HFF-Myc (cell line): ENCODE results near the gene LGR6.

Source experiments
- DNase-seq: peaks from one replicate; pipeline ENCODE4 v3.0.0-alpha.2; 2011; ENCODE audit warnings: low read depth; ENCODE audit errors: extremely low read depth
- H3K4me3 ChIP-seq: replicated peaks from 2 replicates; pipeline ENCODE4 v1.5.1; 2011; ENCODE audit warnings: low read depth, mild to moderate bottlenecking, control low read depth, low read length
- CTCF ChIP-seq: IDR thresholded peaks from 2 replicates; pipeline ENCODE4 v1.5.1; 2012; ENCODE audit warnings: mild to moderate bottlenecking, low read depth, low read length, control low read depth; ENCODE audit errors: missing control alignments

LGR6 gene

GRCh38 chr1:202148391-202148790, 45.2 kb upstream of the LGR6 start:
- DNase-seq = no peak
- H3K4me3 ChIP-seq = no peak overlapping the region
- TF ChIP-seq CTCF = no peak

GRCh38 chr1:202149566-202149965, 44.0 kb upstream of the LGR6 start:
- no peak overlapping the region for H3K4me3 ChIP-seq
- no peak for DNase-seq
- no peak for TF ChIP-seq CTCF

- no peak overlapping the region for H3K4me3 ChIP-seq
- DNase-seq = no peak
- no peak for TF ChIP-seq CTCF
These were observed 43.4 kb upstream of the LGR6 start for GRCh38 chr1:202150187-202150586.

- DNase-seq = no peak
- no peak overlapping the region for H3K4me3 ChIP-seq
- TF ChIP-seq CTCF = no peak
These were observed 43.0 kb upstream of the LGR6 start for GRCh38 chr1:202150602-202151001.

- no peak overlapping the region for H3K4me3 ChIP-seq
- no peak for DNase-seq
- TF ChIP-seq CTCF = no peak
These were observed 42.6 kb upstream of the LGR6 start for GRCh38 chr1:202151045-202151444.

- no peak for DNase-seq
- TF ChIP-seq CTCF = no peak
- H3K4me3 ChIP-seq = no peak overlapping the region
These were observed 41.2 kb upstream of the LGR6 start for GRCh38 chr1:202152399-202152798.

- DNase-seq = no peak
- H3K4me3 ChIP-seq = no peak overlapping the region
- no peak for TF ChIP-seq CTCF
These were observed 40.3 kb upstream of the LGR6 start for GRCh38 chr1:202153284-202153683.
